Right lung (tissue), 5 donors: ENCODE results near the gene HIBADH. TPM values are rescaled to one million over a fixed set of nuclear protein-coding genes. Genes with fewer than 3 reads are reported as not detected.
"Not testable (repeated sequence)": the region's sequence is repeated elsewhere in the genome, so short reads cannot be mapped to it uniquely, and the experiment has no call there.

Experiments
- DNase-seq, 2 donors: peaks; one replicate each; pipeline ENCODE4 v3.0.0-alpha.2; 2013
- polyA plus RNA-seq, 5 donors: library from polyadenylated mRNA; unstranded; fragments of 120-200 nt; gene quantifications; one replicate each; pipeline versions ENCODE4 v1.2.1 to v1.2.3, GENCODE V29; 2013; ENCODE audit warnings: inconsistent platforms in 1 of 5, low replicate concordance in 1 of 5; ENCODE audit not compliant: insufficient read length in 5 of 5, insufficient read depth in 1 of 5

The HIBADH gene
- polyA plus RNA-seq, 5 donors, result 43.9 to 64.0 (median 57.5) TPM

DNA sequence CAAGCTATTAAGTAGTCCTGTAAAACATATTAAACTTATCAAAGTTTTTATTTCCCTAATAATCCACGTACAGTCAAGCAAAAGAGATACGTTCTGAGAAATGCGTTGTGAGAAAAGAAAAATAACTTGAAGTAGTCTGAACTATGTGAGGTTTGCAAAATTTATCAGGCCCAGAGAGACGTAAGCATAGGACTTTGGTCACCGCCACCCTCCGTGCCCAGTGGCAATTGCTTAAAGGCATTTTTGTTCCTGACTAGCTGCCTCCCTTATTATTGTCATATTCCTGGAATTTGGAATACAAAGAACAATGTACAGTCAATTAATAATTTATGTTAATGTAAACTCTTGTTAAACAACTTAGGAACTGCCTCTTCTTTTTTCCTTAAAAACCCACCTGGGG, 22.8 kb downstream of the HIBADH start:
- no peak for DNase-seq

GRCh38 chr7:27639048-27639447, 23.6 kb downstream of the HIBADH start:
- DNase-seq, result not testable (repeated sequence)

DNA sequence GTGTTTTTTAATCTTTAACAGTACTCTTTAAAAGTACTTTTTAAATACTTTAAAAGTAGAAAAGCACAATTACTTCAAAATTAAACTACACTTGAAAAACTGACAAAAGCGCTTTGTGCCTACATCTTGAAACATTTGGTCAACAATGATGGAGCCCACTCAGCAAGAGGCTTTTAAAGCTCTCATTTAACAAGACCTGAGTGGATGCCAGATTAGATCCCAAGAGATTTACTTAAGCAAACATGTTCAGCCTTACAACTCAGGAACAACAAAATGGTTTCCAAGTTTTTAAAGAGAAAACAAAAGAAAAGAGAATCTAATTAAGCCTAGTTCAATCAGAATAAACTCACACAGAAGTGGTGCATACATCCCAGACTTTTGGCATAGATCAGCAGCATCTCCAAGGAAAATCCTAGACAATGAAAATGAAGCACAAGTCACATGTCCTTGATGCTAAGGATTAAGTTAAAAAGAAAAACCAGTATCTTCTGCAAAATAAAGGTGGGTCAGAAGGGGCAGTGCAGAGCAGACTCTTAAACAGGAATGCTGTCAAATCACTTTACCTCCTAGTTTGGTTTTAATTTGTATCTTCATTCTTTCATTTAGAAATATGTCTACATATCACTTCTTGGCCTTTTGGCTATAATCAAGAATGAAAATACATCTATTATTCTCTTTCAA, 26.2 kb downstream of the HIBADH start:
- peak in 1 of 2 donors; percentile 16 for DNase-seq

DNA sequence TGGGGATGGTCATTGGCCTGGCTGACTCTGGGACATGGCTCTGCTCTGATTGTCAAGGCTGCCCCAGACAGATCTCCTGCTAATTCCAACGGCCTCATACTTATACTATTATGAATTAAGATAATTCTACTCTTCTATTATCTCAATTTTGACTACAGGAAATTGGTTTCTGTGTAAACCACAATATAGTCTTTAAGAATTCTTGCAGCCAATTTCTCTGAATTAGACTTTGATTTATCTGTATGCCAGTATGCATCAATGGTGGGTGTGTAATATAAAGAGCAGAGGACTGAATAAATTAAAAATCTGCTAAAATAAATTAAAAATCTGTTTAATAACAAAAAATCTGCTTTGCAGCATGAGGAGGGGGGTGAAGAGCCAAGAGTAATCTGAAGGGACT, 27.0 kb downstream of the HIBADH start:
- no peak for DNase-seq

DNA sequence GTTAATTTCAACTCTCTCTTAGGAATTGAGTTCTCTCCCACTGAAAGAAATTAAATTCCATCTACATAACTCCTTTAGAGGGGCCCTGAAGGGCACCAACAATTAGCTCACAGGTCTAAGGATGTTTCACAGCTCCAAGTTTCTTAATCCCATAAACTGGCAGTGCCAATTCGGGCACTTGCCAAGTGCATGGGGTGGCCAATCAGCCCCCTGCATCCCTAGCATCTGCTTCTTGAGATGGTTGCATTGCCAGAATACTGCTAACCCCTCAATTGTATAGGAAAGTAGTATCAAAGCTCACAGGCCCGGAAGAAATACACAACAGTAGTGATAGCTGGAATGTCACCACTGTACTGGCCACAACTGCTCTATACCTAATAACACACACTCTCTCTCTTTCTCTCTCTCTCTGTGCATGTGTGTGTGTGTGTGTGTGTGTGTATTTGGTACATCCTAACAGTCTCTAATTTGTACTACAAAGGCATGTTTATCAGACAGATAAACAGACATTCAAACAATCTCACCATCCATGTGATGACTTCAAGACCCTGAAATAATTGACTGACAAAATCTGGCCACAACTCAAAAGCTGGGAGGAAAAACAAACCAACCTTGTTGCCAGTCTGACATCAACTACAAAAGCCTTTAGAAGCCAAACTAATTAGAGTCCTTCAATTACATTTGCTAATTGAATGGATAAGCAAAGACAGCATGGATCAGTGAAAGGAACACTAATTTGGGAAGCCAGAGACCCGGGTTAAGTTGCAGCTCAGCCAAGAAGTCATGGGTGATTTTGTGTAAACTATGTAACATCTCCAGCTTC, 27.8 kb downstream of the HIBADH start:
- DNase-seq, result no peak

GRCh38 chr7:27633062-27633461, 29.6 kb downstream of the HIBADH start:
- DNase-seq, result no peak

GRCh38 chr7:27631391-27631790, 31.3 kb downstream of the HIBADH start:
- DNase-seq, result no peak

GRCh38 chr7:27627146-27627545, 35.5 kb downstream of the HIBADH start:
- DNase-seq, result no peak

GRCh38 chr7:27619492-27619891, 43.2 kb downstream of the HIBADH start:
- DNase-seq, result no peak

GRCh38 chr7:27617651-27618381, 44.9 kb downstream of the HIBADH start:
- DNase-seq, result no peak

DNA sequence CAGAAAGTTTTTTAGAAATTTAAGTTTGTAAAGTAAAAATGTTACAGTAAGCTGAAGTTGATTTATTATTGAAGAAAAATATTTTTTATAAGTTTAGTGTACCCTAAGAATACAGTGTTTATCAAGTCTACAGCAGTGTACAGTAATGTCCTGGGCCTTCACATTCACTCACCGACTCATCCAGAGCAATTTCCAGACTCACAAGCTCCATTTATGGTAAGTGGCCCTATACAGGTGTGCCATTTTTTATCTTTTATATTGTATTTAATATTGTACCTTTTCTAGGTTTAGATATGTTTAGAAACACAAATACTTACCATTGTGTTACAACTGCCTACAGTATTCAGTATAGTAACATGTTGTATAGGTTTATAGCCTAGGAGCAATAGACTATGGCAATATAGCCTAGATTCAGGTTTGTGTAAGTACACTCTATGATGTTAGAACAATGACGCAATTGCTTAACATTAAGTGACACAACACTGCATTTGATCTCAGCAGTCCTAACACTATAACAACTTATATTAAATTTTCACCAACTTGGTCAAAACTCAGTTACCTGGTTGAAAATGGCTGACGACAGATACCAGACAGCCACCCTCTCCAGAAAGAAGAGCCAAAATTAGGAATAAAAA, 45.7 kb downstream of the HIBADH start:
- DNase-seq, result no peak

DNA sequence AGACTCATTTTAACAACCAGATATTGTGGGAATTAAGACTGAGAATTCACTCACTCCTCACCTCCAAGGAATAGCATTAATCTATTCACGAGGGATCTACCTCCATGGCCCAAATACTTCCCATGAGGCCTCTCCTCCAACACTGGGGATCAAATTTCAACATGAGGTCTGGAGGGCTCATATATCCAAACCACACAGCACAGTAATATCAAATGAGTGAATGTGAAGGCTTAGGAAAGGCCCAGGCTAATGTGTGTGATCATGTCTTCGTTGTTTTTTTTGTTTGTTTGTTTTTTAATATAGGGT, 46.5 kb downstream of the HIBADH start:
- no peak for DNase-seq

- no peak for DNase-seq
Observed at GRCh38 chr7:27615420-27616185, 47.1 kb downstream of the HIBADH start.

- no peak for DNase-seq
Observed at GRCh38 chr7:27614095-27614494, 48.6 kb downstream of the HIBADH start.

- DNase-seq, result peak in 1 of 2 donors; percentile 15
Observed at GRCh38 chr7:27611059-27611458, 51.6 kb downstream of the HIBADH start.

DNA sequence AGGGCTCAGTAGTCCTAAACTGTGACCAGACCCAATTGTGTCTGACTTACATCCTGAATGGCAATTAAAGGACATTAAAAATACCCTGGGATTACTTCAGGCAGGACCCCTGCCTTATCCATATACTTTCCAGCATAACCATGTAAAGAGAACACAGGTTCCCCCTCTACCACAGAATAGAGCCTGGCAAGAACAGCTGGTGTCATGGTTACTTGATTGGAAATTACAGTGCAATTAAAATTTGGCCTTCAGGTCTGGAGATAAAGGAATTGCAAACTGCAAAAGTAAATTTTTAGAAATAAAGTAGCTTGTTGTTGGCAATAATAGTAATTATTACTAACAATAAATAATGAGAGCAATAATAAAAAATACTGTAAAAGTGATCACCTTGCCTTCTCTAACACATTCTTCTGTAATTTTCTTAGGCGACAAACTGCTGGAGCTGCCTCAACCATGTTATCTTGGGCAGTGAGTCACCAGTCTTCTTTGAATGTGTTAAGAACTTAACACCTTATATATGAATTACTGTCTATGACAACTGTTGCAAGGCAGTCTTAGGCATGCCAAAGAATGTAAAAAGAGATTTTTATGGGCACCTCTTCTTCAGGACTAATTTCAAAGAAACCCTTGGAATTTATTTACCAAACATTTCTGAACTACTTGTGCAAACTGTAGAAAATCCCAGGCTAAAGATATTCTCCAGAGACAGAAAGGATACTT, 53.7 kb downstream of the HIBADH start:
- no peak for DNase-seq

DNA sequence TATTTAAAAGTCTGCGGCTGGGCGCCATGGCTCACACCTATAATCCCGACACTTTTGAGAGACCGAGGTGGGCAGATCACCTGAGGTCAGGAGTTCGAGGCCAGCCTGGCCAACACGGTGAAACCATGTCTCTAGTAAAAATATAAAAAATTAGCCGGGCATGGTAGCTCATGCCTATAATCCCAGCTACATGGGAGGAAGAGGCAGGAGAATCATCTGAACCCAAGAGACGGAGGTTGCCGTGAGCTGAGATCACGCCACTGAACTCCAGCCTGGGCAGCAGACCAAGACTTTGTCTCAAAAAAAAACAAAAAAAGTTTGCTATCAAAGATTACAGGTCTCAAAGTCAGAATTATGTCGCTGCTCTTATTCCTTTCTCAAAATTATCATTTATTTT, 55.5 kb downstream of the HIBADH start:
- DNase-seq, result no peak

GRCh38 chr7:27606270-27607209, 56.1 kb downstream of the HIBADH start:
- peak; percentile 5 to 19 for DNase-seq

GRCh38 chr7:27605689-27606269, 56.9 kb downstream of the HIBADH start:
- no peak for DNase-seq
